Measurements from ENCODE around the gene ACOT11. TPM values are rescaled to one million over a fixed set of nuclear protein-coding genes. Genes with fewer than 3 reads are reported as not detected.

The ACOT11 gene
- 0.45 TPM for polyA plus RNA-seq (2012; ENCODE audit: low read depth, missing spikeins)

DNA sequence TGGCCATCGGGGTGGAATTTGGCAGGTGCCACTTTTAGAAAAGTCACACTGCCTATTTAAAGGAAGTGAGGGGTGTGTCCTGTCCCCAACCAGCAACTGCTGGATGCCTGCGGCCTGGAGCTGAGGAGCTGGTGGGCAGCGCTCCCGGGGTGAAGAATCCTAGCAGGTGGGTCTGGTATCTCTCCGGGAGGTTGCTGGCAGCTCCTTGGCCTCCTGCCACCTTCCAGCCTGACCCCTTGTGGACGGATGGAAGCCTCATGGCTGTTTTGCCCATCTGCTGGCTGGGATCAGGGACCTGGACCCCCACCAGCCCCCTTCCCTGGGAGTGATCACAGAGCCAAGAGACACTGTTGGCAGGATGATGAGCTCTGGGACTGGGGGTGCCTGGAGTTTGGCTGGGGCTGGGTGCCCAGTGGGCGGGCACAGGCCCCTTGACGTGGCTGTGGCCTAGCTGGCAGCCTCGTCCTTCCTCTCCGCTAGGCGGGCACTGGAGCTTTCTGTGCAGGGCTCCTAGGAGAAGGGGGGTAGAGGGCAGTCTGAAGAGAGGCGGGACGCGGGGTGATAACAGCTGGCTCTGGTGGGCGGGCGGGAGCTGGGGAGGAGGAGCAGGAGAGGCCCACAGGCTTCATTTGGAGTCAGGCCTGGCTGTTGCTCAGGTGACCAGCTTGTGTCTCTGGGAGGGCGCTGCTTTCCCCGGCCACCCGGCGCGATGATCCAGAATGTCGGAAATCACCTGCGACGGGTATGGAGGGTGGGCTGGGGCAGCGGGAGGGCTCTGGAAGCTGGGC, at the start of gene ACOT11:
TSS of gene ACOT11 (plus strand) at position 628 of the 788 bp plus-strand sequence. CDS start at position 710, 82 bp downstream.
- DNase-seq (ENCODE audit: insufficient read length, low spot score) = no peak
- no peak for FAIRE-seq

DNA sequence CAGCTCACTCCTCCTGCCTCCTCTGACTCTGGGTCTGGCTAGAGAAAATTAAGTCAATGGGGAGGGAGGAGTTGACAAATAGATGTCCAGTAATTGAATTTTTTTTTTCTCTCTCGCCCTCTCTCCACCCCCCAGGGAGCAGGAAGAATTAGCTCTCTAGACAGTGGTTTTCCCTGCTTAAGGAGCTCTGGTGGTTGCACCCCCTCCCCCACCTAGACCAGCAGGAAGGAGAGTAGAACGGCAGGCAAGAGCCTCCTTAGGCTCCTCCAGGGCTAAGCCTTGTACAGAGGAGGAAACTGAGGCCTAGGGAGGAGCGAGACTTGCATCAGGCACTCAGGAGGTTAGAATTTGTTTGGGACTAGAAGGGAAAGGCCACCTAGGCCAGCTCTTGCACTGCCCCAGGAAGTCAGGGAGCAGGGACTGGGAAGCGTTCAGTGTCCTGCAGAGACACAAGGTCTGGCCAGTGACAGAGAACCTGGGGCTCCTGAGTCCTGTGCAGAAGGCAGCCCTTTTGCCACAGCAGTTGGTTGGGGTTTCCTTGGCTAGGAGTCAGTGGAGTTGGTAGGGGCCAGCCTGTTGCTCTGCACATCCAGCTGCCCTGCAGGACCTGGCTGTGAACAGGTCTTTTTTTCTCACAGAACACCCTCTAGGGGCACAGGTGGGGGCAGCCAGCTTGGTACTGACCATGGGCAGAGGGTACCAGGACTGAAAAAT, 49.5 kb upstream of the ACOT11 start:
- no peak for FAIRE-seq
- no peak for DNase-seq (ENCODE audit: insufficient read length, low spot score)
- TF ChIP-seq POLR2A (IDR thresholded peaks at IDR 0.05; ENCODE audit: low read depth, low read length) (no peak), POU2F2 (IDR thresholded peaks at IDR 0.05; ENCODE audit: low read depth, low read length) (no peak), SPI1 (IDR thresholded peaks at IDR 0.05; ENCODE audit: low read depth, low read length) (no peak), TAF1 (IDR thresholded peaks at IDR 0.05; ENCODE audit: low read depth, low read length) (no peak), PAX5 (IDR thresholded peaks at IDR 0.05; ENCODE audit: insufficient read depth, low read length, severe bottlenecking) (no peak), POLR2AphosphoS5 (IDR thresholded peaks at IDR 0.05; ENCODE audit: low read depth, low read length) (no peak)

More for the DNA sequence above, at the start of gene ACOT11:
- TF ChIP-seq POU2F2 (IDR thresholded peaks at IDR 0.05; ENCODE audit: low read depth, low read length) = no peak
- TF ChIP-seq SPI1 (IDR thresholded peaks at IDR 0.05; ENCODE audit: low read depth, low read length) = no peak
- no peak for TF ChIP-seq POLR2AphosphoS5 (IDR thresholded peaks at IDR 0.05; ENCODE audit: low read depth, low read length)
- no peak for TF ChIP-seq TAF1 (IDR thresholded peaks at IDR 0.05; ENCODE audit: low read depth, low read length)
- TF ChIP-seq PAX5 (IDR thresholded peaks at IDR 0.05; ENCODE audit: insufficient read depth, low read length, severe bottlenecking) = no peak
- TF ChIP-seq POLR2A (IDR thresholded peaks at IDR 0.05; ENCODE audit: low read depth, low read length) = no peak

DNA sequence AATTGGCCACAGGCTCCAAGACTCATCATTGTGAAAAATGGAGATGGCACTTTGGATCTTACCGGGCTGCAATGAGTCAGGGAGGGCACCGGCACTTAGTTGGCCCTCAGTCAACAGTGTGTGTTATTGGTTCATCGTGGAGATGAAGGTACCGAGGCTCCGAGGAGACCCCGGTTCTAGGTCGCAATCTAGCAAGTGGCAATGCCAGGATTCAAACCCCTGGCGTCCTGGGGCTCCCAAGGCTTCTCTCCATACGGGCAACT, 49.0 kb upstream of the ACOT11 start:
- FAIRE-seq (no peak), DNase-seq (ENCODE audit: insufficient read length, low spot score) (no peak)
- no peak for TF ChIP-seq SPI1 (IDR thresholded peaks at IDR 0.05; ENCODE audit: low read depth, low read length)
- TF ChIP-seq POLR2AphosphoS5 (IDR thresholded peaks at IDR 0.05; ENCODE audit: low read depth, low read length) = no peak
- TF ChIP-seq TAF1 (IDR thresholded peaks at IDR 0.05; ENCODE audit: low read depth, low read length) = no peak
- no peak for TF ChIP-seq PAX5 (IDR thresholded peaks at IDR 0.05; ENCODE audit: insufficient read depth, low read length, severe bottlenecking)

DNA sequence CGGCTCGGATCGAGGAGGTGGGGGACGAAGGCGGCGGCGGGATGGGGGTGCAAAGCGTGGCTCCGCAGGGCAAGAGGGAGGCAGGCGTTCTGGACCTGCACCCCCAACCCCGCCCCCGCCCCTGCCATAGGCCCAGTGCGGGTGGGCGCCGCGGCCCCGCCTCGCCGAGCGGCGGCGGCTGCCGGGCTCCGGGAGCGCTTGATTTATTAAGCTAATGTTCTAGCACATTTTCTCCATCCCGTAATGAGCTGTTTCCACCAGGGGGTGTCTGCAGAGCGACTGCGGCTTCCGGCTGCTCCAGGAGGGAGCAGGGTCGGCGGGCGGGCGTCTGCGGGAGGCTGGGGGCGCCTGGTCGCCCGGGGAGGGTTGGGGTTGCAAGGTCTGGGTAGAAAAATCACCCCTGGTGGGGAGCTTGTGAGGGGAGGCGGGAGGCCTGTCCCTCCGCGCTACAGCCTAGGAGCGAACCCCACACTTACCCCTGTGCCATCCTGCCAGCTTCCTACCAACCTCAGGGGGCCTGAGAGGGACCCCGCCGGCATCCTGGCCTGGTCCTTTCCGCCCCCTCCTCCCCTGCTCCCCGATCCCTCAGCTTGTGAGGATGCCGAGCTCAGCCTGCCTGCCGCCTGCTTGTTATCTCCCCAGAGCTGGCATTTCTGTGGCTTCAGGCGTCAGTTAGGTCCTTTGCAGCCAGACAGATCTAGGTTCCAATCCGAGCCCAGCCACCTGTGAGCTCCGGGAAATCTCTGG, 48.5 kb upstream of the ACOT11 start:
- no peak for DNase-seq (ENCODE audit: insufficient read length, low spot score)
- FAIRE-seq = no peak
- TF ChIP-seq POLR2AphosphoS5 (IDR thresholded peaks at IDR 0.05; ENCODE audit: low read depth, low read length) (no peak), PAX5 (IDR thresholded peaks at IDR 0.05; ENCODE audit: insufficient read depth, low read length, severe bottlenecking) (no peak), TAF1 (IDR thresholded peaks at IDR 0.05; ENCODE audit: low read depth, low read length) (no peak), POLR2A (IDR thresholded peaks at IDR 0.05; ENCODE audit: low read depth, low read length) (no peak), SPI1 (IDR thresholded peaks at IDR 0.05; ENCODE audit: low read depth, low read length) (no peak), POU2F2 (IDR thresholded peaks at IDR 0.05; ENCODE audit: low read depth, low read length) (no peak)

DNA sequence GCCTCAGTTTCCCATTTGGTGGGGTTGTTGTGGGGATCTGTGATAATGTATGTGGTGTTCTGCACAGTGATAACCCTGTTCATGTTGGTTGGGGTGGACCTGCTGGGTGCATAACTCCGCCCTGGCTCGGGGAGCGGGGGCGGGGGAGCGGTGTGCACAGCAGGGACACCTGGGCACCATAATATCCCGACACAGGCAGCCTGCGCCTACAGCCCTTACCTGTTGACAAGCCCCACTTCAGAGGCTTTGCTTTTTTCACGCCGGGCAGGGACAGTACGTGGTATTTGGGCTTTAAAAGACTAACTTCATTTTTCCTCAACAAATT, 48.0 kb upstream of the ACOT11 start:
- no peak for FAIRE-seq
- DNase-seq (ENCODE audit: insufficient read length, low spot score) = no peak
- no peak for TF ChIP-seq PAX5 (IDR thresholded peaks at IDR 0.05; ENCODE audit: insufficient read depth, low read length, severe bottlenecking)
- TF ChIP-seq TAF1 (IDR thresholded peaks at IDR 0.05; ENCODE audit: low read depth, low read length) = no peak
- TF ChIP-seq POLR2A (IDR thresholded peaks at IDR 0.05; ENCODE audit: low read depth, low read length) = no peak
- TF ChIP-seq POLR2AphosphoS5 (IDR thresholded peaks at IDR 0.05; ENCODE audit: low read depth, low read length) = no peak
- no peak for TF ChIP-seq POU2F2 (IDR thresholded peaks at IDR 0.05; ENCODE audit: low read depth, low read length)
- no peak for TF ChIP-seq SPI1 (IDR thresholded peaks at IDR 0.05; ENCODE audit: low read depth, low read length)

DNA sequence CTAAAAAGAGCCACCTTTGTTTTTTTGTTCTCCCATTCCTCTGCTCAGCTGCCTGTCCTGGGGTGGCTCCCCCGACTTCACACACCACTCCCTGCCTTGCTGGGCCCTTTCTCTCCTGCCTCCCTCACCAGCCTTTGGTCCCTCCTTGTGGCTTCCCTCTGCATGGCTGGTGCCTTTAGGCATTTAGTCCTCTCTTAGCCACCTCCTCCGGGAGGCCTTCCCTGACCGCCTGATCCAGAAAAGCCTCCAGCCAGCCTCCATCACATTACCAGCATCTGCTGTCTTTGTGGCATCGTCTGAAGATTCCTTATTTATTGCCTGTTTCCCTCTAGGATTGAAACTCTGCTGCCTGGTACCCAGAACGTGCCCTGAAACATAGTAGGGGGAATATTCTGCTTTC, 46.2 kb upstream of the ACOT11 start:
- no peak for TF ChIP-seq POU2F2 (IDR thresholded peaks at IDR 0.05; ENCODE audit: low read depth, low read length)
- TF ChIP-seq PAX5 (IDR thresholded peaks at IDR 0.05; ENCODE audit: insufficient read depth, low read length, severe bottlenecking) = no peak
- TF ChIP-seq POLR2AphosphoS5 (IDR thresholded peaks at IDR 0.05; ENCODE audit: low read depth, low read length) = no peak
- TF ChIP-seq POLR2A (IDR thresholded peaks at IDR 0.05; ENCODE audit: low read depth, low read length) = no peak
- TF ChIP-seq SPI1 (IDR thresholded peaks at IDR 0.05; ENCODE audit: low read depth, low read length) = no peak
- TF ChIP-seq TAF1 (IDR thresholded peaks at IDR 0.05; ENCODE audit: low read depth, low read length) = no peak
- DNase-seq (ENCODE audit: insufficient read length, low spot score) (no peak), FAIRE-seq (no peak)

DNA sequence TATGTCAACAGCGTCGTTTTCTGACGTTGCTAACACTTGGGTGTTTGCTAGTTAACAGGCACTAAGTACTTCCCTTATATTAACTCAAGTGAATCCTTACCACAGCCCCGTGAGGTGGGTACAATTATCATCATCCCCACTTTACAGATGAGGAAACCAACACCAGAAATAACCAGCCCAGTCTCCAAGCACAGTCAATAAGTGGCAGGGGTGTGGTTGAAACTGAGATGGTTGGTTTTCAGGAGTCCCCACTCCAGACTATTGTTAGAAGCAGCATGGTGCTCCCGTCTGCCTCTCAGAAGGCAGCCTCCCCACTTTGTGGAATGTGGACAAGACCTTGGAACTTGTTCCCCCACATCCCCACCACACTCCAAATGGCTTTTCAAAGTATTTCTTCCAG, 45.7 kb upstream of the ACOT11 start:
- FAIRE-seq (no peak), DNase-seq (ENCODE audit: insufficient read length, low spot score) (no peak)
- TF ChIP-seq TAF1 (IDR thresholded peaks at IDR 0.05; ENCODE audit: low read depth, low read length) = no peak
- no peak for TF ChIP-seq POLR2AphosphoS5 (IDR thresholded peaks at IDR 0.05; ENCODE audit: low read depth, low read length)
- TF ChIP-seq POU2F2 (IDR thresholded peaks at IDR 0.05; ENCODE audit: low read depth, low read length) = no peak
- no peak for TF ChIP-seq PAX5 (IDR thresholded peaks at IDR 0.05; ENCODE audit: insufficient read depth, low read length, severe bottlenecking)
- TF ChIP-seq SPI1 (IDR thresholded peaks at IDR 0.05; ENCODE audit: low read depth, low read length) = no peak
- no peak for TF ChIP-seq POLR2A (IDR thresholded peaks at IDR 0.05; ENCODE audit: low read depth, low read length)

DNA sequence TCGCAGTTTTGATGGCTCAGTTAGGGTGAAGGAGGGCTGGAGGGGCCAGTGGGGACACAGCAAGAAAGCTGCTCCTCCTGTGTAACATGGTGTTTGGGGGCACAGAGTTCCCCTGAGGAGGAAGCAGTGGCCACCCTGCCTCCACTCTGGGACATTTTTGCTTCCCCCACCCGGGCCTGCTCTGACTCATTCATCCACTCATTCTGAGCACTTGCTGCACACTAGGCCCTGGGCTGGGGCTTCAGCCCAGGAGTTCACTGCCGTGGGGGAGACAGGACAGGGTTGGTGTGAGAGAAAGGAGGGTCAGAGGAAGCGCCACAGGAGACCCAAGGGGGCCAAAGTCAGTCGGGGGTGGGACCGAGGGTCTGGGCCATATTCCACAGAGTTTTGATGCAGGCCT, 41.4 kb upstream of the ACOT11 start:
- FAIRE-seq (no peak), DNase-seq (ENCODE audit: insufficient read length, low spot score) (no peak)
- TF ChIP-seq TAF1 (IDR thresholded peaks at IDR 0.05; ENCODE audit: low read depth, low read length) (no peak), POLR2AphosphoS5 (IDR thresholded peaks at IDR 0.05; ENCODE audit: low read depth, low read length) (no peak), POLR2A (IDR thresholded peaks at IDR 0.05; ENCODE audit: low read depth, low read length) (no peak), PAX5 (IDR thresholded peaks at IDR 0.05; ENCODE audit: insufficient read depth, low read length, severe bottlenecking) (no peak), POU2F2 (IDR thresholded peaks at IDR 0.05; ENCODE audit: low read depth, low read length) (no peak), SPI1 (IDR thresholded peaks at IDR 0.05; ENCODE audit: low read depth, low read length) (no peak)
